ENCODE results near the gene CA11. TPM values are rescaled to one million over a fixed set of nuclear protein-coding genes. Genes with fewer than 3 reads are reported as not detected.
"Not testable (repeated sequence)": the region's sequence is repeated elsewhere in the genome, so short reads cannot be mapped to it uniquely, and the experiment has no call there.

The CA11 gene
- 2.6 and 3.2 TPM in 2 replicates for total RNA-seq

DNA sequence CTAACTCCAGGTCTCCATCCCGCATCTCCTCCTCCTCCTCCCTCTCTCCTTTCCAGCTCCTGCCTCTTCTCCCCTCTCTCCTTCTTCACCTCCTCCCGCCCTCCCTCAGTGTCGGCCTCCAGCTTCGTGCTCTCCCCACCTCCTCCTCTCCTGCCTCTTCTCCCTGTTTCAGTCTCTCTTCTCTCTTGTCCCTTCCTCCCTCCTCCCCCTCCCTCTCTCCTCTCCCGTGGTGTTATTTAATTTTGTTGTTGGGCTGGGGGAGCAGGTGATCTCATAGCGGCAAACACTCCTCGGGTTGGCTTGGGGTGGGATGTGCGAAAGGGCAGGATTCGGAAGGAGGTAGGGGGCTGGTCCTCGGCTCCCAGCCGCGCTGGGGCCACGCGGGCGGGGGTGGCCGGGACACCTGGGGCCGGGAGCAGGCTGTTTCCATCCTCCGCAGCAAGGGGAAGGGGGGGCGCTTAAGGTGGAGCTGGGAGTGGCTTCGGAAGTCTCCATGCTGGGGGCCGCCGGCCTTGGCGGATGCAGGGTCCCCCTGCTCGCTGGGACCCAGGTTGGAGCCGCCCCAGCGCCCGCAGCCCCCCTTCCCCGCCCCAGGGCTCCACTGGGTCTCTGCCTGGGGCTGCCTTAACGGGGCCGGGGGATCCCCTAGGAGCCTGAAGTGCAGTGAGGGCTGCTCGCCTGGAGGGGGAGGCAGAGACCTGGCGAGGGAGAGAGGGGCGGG, at the start of gene CA11:
CA11 (minus strand) TSS at position 187 of the 721 bp plus-strand sequence. CDS start 555 bp downstream, outside the sequence.
- DNase-seq (ENCODE audit: extremely low read depth, low read depth, low spot score): no peak

GRCh38 chr19:48693629-48694028, 47.6 kb upstream of the CA11 start:
- not testable (repeated sequence) for DNase-seq (ENCODE audit: extremely low read depth, low read depth, low spot score)

GRCh38 chr19:48689449-48689848, 43.5 kb upstream of the CA11 start:
- no peak for DNase-seq (ENCODE audit: extremely low read depth, low read depth, low spot score)

DNA sequence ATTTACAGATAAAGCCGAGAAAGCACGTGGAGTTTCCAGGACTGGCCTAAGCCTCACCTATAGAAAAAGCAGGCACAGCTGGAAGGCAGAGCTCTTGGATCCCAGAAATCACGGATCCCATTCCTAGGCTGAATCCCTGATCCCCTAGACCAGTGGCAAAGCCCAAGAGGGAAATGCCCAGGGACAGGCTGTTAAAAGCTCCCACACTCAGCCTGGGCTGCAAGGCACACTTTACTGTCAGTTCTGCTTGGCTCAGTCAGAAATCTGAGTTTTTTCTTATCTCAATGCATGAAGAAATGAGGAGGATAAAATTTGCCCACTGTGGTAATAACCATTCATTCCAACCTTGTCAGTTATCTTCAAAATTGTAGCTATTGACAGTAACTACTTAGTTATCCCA, 41.8 kb upstream of the CA11 start:
- DNase-seq (ENCODE audit: extremely low read depth, low read depth, low spot score): no peak

- not testable (repeated sequence) for DNase-seq (ENCODE audit: extremely low read depth, low read depth, low spot score)
Observed at GRCh38 chr19:48686637-48687036, 40.6 kb upstream of the CA11 start.

DNA sequence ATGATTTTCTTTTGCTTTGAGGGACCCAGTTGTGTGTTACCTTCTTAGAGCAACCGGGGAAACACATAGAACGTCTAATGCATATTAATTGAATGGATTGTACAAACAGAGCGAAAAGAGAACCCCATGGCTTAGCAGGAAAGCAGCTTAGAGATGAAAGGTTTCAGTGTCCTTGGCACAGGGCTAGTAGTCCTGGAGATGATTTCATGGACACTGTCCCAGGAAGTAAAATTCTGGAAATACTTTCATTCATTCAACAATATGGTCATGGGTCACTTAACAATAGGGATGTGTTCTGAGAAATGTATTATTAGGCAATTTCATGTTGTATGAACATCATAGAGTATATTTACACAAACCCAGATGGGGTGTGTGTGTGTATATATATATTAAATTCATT, 40.1 kb upstream of the CA11 start:
- no peak for DNase-seq (ENCODE audit: extremely low read depth, low read depth, low spot score)

DNA sequence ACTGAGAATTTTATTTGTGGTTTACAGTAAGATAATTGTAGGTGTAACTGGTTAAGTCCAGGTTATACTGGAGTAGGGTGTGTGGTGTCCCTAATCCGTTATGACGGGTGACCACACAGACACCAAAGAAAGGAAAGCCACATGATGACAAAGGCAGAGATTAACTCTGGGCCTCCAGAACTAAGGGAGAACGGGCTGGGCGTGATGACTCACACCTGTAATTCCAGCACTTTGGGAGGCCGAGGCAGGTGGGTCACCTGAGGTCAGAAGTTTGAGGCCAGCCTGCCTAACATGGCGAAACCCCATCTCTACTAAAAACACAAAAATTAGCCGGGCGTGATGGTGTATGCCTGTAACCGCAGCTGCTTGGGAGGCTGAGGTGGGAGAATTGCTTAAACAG, 39.6 kb upstream of the CA11 start:
- no peak for DNase-seq (ENCODE audit: extremely low read depth, low read depth, low spot score)

GRCh38 chr19:48683349-48683748, 37.4 kb upstream of the CA11 start:
- no peak for DNase-seq (ENCODE audit: extremely low read depth, low read depth, low spot score)

GRCh38 chr19:48681127-48681470, 35.1 kb upstream of the CA11 start:
- no peak for DNase-seq (ENCODE audit: extremely low read depth, low read depth, low spot score)

GRCh38 chr19:48680436-48681126, 34.6 kb upstream of the CA11 start:
- DNase-seq (ENCODE audit: extremely low read depth, low read depth, low spot score): no peak

DNA sequence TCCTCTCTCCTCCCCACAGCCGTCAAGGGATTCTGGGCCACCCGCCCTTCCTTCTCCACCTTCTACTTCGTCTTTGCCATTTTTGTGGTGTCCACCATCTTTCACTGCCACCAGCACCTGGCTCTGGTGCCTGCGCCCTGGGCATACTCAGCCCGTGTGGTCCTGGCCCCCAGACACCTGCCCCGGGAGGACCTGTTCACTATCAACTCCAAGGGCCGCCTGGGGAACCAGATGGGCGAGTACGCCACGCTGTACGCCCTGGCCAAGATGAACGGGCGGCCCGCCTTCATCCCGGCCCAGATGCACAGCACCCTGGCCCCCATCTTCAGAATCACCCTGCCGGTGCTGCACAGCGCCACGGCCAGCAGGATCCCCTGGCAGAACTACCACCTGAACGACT, 34.0 kb upstream of the CA11 start:
- DNase-seq (ENCODE audit: extremely low read depth, low read depth, low spot score): not testable (repeated sequence)

- DNase-seq (ENCODE audit: extremely low read depth, low read depth, low spot score): no peak
Observed at GRCh38 chr19:48678201-48678600, 32.2 kb upstream of the CA11 start.

- DNase-seq (ENCODE audit: extremely low read depth, low read depth, low spot score): no peak
Observed at GRCh38 chr19:48676887-48677286, 30.9 kb upstream of the CA11 start.

DNA sequence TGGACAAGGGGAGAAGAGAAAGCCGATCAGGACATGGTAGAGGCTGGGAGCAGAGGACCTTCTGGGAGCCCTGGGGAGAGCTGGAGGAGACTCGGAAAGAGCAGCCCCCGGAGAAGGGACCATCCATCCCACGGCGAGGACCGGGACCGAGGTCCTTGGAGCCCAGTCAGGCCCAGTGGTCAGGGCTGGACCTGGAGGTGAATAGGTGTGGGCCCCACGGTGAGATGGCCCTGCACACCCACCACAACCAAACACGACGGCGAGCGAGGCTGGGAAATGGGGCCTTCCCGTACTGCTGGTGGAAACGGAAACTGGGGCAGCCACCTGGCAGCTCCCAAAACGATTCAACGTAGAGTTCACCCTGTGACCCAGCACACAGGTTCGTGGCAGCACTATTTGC, 30.5 kb upstream of the CA11 start:
- DNase-seq (ENCODE audit: extremely low read depth, low read depth, low spot score): no peak

DNA sequence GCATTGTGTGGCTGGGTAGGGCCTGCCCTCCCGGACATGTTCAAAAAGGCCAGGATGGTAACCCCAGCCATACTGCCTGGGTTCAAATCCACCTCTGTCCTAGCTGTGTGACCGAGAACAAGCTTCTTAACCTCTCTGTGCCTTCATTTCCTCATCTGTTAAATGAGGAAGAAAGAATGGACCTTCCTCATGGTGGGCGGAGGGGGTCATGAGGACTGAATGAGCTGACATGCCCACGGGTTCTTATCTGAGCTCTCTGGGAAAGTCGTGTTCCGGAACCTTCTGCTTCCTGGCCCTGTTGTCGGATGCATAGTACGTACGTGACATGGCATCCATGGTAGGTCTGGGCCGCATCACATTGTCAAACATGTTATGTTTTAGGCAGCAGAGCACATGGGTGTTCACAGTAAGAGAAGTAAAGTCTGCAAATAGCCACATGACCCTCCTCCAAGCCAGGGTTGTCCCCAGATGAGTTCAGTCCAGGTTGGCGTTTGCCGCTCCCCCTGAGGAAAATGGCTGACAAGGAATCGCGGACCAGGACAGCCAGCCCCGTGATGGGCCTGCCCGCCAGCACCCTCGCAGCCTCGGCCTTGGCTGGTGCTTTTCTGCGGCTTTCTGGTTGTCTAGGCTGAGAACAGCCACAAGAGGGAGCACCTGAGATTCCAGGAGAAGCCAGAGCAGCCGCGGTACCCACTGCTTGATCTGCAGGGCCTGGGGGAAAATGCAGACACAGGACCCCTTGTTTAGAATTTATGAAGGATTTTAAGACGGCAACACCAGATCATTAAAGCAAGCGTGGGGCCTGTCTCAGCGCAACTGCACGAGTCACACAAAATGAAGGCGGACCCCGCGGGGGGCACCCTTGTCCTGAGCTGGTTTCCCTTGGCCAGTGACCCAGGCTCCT, 29.2 kb upstream of the CA11 start:
- DNase-seq (ENCODE audit: extremely low read depth, low read depth, low spot score): no peak

DNA sequence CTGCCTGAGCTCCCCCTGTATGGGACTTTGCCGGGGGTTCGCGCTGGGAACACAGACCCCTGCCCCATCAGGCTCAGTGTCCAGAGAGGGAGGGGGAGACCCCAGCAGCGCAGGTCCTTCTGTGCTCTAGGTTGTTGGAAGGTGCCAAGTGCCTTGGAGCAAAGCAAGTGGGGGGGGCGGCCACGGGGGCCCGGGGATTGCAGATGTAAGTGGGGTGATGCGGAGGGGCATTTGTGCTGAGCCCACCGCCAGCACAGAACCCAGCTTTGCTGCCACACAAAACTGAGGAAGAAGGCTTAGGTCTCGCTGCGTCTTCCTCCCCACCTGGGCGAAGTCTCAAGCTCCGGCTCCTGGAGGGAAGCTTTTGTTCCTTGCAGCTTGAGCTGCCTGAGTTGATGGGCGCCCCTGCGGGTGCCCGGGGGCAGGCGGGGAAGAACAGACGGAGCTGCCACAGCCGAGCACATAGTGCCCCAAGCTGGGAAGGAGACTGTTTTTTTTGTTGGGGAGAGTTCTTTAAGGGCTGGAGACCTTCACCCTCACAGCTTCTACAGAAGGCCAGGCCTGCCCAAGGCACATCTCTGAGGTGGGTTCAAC, 28.3 kb upstream of the CA11 start:
- no peak for DNase-seq (ENCODE audit: extremely low read depth, low read depth, low spot score)

- no peak for DNase-seq (ENCODE audit: extremely low read depth, low read depth, low spot score)
Observed at GRCh38 chr19:48673436-48674100, 27.6 kb upstream of the CA11 start.

GRCh38 chr19:48672994-48673393, 27.0 kb upstream of the CA11 start, which contains the start of gene NTN5:
Gene NTN5, minus strand, starts transcription at chr19:48673017. Its CDS starts 2,031 bp downstream, at chr19:48670986.
- DNase-seq (ENCODE audit: extremely low read depth, low read depth, low spot score): no peak

DNA sequence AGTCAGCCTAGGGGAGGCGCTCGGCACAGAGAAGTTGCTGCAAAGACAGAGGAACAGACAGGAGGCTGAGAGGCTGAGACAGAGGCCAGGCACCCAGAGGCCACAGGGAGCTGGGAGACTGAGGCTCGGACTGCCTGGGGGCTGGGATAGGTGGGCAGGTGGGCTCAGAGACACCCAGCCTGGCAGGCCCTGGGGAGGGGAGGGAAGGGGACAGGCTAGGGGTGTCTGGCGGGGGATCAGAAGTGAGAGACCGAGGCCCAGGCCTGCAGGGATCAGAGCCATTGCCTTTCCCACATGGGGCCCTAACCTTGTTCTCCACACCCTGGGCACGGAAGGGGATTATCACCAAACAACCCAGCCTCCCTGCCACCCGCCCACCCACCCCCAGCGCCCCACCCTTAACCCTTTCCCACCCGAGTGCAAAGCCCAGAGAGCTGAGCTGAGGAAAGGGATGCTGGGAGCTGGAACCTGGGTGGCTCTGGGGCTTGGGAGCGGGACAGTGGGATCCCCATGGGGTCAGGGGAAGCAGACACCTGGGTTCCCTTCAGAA, 25.5 kb upstream of the CA11 start:
- no peak for DNase-seq (ENCODE audit: extremely low read depth, low read depth, low spot score)

All from glomerular endothelial cell (primary cell).